ENCODE data around the gene FSHB.

The FSHB gene

DNA sequence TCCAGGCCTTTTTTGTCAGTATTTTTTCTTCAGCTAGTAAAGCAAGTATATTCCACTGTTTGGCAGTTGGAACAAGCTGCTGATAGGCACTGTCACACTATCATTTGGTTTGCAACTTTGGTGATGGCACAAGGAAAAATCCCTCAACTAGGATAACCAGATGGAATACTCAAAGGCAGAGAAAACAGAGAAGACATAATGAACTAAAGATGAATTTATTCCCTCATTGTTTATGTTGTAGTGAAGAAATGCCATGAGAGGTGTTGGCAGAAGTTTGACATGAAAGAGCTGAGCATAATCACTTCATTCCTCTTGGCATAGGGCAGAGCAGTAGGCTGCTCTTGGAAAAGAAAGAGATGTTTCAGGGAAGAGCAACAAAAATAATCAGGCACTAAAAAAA, 39.9 kb downstream of the FSHB start:
- DNase-seq = no peak

DNA sequence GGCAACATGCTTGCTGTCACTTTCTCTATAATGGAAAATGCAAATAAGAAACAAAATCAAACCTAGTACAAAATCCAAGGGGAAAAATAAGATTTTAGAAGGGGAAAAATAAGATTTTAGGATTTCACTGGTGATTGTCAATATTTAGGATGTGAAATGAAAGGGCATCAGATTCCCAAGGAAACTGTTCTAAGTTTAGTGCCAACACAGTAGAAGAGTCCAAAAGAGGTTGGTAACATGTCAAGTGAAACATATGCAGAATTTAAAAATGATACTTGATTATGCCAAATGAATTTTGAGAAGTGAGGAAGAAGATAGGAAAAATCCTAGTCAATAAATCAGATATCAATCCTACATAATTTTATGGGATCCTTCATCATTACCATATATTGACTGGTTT, 46.4 kb downstream of the FSHB start:
- no peak for DNase-seq

DNA sequence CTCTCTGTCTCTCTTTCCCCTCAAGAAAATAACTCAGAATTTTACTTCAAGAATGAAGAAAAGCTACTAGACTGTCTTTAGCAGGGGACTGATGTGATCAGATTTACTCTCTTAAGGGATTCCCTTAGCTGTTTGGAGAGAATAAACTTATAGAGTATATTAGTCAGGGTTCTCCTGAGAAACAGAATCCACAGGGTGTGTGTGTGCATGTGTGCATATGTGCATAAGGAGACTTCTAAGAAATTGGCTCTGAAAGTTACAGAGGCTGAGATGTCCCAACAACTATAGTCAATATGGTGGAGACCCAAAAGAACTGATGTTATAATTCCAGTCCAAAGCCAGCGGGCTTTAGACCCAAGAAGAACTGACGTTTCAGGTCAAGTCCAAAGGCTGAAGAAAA, 49.0 kb downstream of the FSHB start:
- DNase-seq = no peak

DNA sequence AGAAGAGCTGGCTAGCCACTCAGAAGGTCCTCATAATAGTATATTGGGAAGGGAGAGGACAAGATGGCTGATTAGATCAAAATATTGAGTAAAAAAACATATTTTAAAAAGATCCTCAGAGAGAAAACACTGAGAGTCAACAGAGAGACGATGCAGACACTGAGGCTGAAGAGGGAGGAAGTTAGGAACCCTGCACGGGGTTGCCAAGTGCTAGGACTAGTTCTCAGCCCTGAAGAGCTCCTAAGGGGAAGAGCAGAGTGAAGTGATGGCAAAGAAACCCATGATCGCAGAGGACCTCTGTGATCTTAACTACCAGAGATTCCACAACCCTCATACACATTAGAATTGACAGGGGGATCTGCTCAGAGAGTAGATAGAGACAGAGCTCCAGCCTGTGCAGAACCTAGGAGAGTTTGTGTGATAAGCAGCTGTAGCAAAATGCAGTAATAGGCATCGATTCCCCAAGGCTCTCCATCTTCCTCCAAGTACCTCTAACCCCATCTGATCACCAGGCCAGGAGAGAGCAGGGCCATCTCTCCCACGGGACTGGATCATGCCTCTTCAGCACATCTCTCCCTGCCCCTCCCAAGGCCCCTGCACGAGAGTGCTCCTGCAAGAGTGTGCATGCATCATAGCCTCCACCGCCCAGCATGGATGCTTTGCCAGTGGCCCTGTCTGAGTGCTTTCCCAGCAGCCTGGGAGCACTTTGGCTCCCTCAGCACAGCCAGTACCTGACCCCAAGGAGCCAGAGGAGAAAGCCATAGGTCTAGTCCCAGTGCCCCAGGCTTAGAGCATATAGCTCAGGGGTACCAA, 50.9 kb downstream of the FSHB start:
- DNase-seq = no peak

DNA sequence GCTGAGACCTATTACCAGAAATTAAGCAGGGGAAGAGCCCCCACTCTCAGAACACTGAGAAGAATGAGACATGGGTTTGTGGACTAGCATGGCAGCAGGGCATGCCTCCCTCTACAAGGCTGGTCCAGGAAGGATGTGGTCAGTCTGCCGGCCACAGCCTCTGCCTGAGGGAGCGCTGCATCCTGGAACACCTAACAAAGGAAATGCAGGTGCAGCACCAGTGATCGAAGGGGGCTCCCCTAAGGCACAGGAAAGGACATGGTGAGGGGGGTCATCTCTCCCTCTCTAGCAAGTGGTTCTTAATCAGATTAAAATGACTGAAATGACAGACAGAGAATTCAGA, 51.4 kb downstream of the FSHB start:
- no peak for DNase-seq

Measured in activated CD4-positive, CD25-positive, alpha-beta regulatory T cell (primary cell).